ENCODE results near the gene CSAD.
"Not testable (repeated sequence)": the region's sequence is repeated elsewhere in the genome, so short reads cannot be mapped to it uniquely, and the experiment has no call there.

Gene CSAD

DNA sequence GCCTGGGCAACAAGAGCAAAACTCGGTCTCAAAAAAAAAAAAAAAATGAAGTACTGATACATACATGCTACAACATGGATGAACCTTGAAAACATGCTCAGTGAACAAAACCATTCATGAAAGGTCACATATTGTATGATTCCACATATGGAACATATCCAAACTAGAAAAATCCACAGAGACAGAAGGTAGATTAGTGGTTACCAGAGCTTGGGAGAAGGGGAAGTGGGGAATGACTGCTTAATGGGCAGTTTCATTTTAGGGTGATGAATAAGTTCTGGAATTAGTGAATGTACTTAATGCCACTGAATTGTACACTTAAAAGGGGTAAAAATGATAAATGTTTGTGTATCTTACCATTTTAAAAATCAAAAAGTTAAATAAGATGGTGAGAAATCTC, 23.6 kb upstream of the CSAD start:
- no peaks in the 10 kb centered on the region for H3K9me3 ChIP-seq (replicated peaks; ENCODE audit: insufficient read depth, low read length)
- no peaks in the 10 kb centered on the region for H3K27me3 ChIP-seq (replicated peaks; ENCODE audit: insufficient read depth, low read length)
- peak overlapping the region; percentile 99 for H3K27ac ChIP-seq (ENCODE audit: low read length)
- peaks cover 19% of the 10 kb centered on the region for H3K36me3 ChIP-seq (replicated peaks; ENCODE audit: insufficient read depth, low read length)
- peak overlapping the region; percentile 77 for H3K4me2 ChIP-seq (ENCODE audit: low read depth, low read length)
- H3K9ac ChIP-seq (ENCODE audit: low read length) = peak overlapping the region; percentile 99
- peaks cover 21% of the 10 kb centered on the region for H3K4me1 ChIP-seq (ENCODE audit: low read length)
- H3K79me2 ChIP-seq (ENCODE audit: low read length) = peaks cover 94% of the 10 kb centered on the region
- H4K20me1 ChIP-seq (ENCODE audit: insufficient read depth, low read length) = no peaks in the 10 kb centered on the region
- H3K9me2 ChIP-seq (replicated peaks; ENCODE audit: insufficient read depth, low read length) = no peaks in the 10 kb centered on the region
- peaks cover 93% of the 10 kb centered on the region for H3F3A ChIP-seq (ENCODE audit: insufficient read depth, low read length)
- peak overlapping the region; percentile 94 for H3K4me3 ChIP-seq (ENCODE audit: low read length)
- DNase-seq = peak; percentile 42
- TF ChIP-seq, protein P1, sequence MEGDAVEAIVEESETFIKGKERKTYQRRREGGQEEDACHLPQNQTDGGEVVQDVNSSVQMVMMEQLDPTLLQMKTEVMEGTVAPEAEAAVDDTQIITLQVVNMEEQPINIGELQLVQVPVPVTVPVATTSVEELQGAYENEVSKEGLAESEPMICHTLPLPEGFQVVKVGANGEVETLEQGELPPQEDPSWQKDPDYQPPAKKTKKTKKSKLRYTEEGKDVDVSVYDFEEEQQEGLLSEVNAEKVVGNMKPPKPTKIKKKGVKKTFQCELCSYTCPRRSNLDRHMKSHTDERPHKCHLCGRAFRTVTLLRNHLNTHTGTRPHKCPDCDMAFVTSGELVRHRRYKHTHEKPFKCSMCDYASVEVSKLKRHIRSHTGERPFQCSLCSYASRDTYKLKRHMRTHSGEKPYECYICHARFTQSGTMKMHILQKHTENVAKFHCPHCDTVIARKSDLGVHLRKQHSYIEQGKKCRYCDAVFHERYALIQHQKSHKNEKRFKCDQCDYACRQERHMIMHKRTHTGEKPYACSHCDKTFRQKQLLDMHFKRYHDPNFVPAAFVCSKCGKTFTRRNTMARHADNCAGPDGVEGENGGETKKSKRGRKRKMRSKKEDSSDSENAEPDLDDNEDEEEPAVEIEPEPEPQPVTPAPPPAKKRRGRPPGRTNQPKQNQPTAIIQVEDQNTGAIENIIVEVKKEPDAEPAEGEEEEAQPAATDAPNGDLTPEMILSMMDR (IDR thresholded peaks at IDR 0.05; ENCODE audit: low read length) = no peak
- TF ChIP-seq EZH2 (optimal IDR thresholded peaks at IDR 0.05; ENCODE audit: low read depth, low read length) = no peak
- no peak for TF ChIP-seq EZH2phosphoT487 (IDR thresholded peaks at IDR 0.05; ENCODE audit: low read length)
- no peak overlapping the region for H2AFZ ChIP-seq (ENCODE audit: low read length)

DNA sequence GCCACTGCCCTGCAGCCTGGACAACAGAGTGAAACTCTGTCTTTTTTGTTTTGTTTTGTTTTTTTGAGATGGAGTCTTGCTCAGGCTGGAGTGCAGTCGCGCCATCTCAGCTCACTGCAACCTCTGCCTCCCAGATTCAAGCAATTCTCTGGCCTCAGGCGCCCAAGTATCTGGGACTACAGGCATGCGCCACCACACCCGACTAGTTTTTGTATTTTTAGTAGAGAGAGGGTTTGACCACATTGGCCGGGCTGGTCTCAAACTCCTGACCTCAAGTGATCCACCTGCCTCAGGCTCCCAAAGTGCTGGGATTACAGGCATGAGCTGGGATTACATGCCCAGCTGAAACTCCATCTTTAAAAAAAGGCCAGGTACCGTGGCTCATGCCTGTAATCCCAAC, 21.6 kb upstream of the CSAD start:
- not testable (repeated sequence) for H3K9me2 ChIP-seq (replicated peaks; ENCODE audit: insufficient read depth, low read length); H2AFZ ChIP-seq (ENCODE audit: low read length); H3K9me3 ChIP-seq (replicated peaks; ENCODE audit: insufficient read depth, low read length); H3K27me3 ChIP-seq (replicated peaks; ENCODE audit: insufficient read depth, low read length); H4K20me1 ChIP-seq (ENCODE audit: insufficient read depth, low read length)
- Histone ChIP-seq H3K4me2 (ENCODE audit: low read depth, low read length) (peak overlapping the region; percentile 77), H3K9ac (ENCODE audit: low read length) (peak overlapping the region; percentile 99), H3F3A (ENCODE audit: insufficient read depth, low read length) (peaks cover 93% of the 10 kb centered on the region), H3K27ac (ENCODE audit: low read length) (peak overlapping the region; percentile 99), H3K79me2 (ENCODE audit: low read length) (peaks cover 95% of the 10 kb centered on the region), H3K36me3 (replicated peaks; ENCODE audit: insufficient read depth, low read length) (peaks cover 33% of the 10 kb centered on the region), H3K4me3 (ENCODE audit: low read length) (peak overlapping the region; percentile 94), H3K4me1 (ENCODE audit: low read length) (peaks cover 13% of the 10 kb centered on the region)
- DNase-seq = peak; percentile 43

DNA sequence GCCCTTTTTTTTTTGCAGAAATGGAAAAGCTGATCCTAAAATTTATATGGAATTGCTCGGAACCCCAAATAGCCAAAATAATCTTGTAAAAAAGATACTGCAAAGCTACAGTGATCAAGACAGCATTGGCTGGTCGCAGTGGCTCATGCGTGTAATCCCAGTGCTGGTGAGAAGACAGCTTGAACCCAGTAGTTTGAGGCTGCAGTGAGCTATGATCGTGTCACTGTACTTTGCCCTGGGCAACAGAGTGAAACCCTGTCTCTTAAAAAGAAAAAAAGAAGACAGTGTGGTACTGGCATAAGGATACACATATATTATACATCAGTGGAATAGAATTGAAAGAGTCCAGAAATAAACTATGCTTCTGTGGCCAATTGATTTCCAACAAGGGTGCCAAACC, 20.9 kb upstream of the CSAD start:
- no peaks in the 10 kb centered on the region for H3K27me3 ChIP-seq (replicated peaks; ENCODE audit: insufficient read depth, low read length)
- peak overlapping the region; percentile 99 for H3K9ac ChIP-seq (ENCODE audit: low read length)
- H3K9me3 ChIP-seq (replicated peaks; ENCODE audit: insufficient read depth, low read length) = no peaks in the 10 kb centered on the region
- H3K79me2 ChIP-seq (ENCODE audit: low read length) = peaks cover 95% of the 10 kb centered on the region
- peak; percentile 47 for DNase-seq
- peak overlapping the region; percentile 94 for H3K4me3 ChIP-seq (ENCODE audit: low read length)
- H2AFZ ChIP-seq (ENCODE audit: low read length) = no peak overlapping the region
- H3K9me2 ChIP-seq (replicated peaks; ENCODE audit: insufficient read depth, low read length) = no peaks in the 10 kb centered on the region
- peaks cover 36% of the 10 kb centered on the region for H3K36me3 ChIP-seq (replicated peaks; ENCODE audit: insufficient read depth, low read length)
- peaks cover 95% of the 10 kb centered on the region for H3F3A ChIP-seq (ENCODE audit: insufficient read depth, low read length)
- H3K4me2 ChIP-seq (ENCODE audit: low read depth, low read length) = peak overlapping the region; percentile 77
- peaks cover 8% of the 10 kb centered on the region for H4K20me1 ChIP-seq (ENCODE audit: insufficient read depth, low read length)
- TF ChIP-seq EZH2 (optimal IDR thresholded peaks at IDR 0.05; ENCODE audit: low read depth, low read length) (no peak), EZH2phosphoT487 (IDR thresholded peaks at IDR 0.05; ENCODE audit: low read length) (no peak)
- TF ChIP-seq, protein P1 (IDR thresholded peaks at IDR 0.05; ENCODE audit: low read length) = no peak
- peaks cover 20% of the 10 kb centered on the region for H3K4me1 ChIP-seq (ENCODE audit: low read length)
- peak overlapping the region; percentile 99 for H3K27ac ChIP-seq (ENCODE audit: low read length)

DNA sequence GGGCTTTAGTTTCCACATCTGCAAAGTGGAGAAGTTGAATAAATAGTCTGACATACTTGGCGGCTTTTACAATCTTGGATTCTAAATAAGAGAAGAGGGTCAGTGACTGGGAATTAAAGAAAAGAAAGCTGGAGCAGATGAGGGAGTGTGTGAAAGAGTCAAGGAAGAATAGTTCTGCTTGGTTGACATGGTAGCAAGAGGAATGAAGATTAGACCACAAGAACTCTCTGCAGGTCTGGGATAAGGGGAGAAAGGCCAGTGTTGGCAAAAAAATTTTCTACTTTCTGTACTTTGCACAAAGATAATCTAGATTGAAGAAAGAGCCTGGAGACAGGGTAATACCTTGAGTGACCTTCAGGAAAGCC, 20.4 kb upstream of the CSAD start:
- Histone ChIP-seq H3K36me3 (replicated peaks; ENCODE audit: insufficient read depth, low read length) (peaks cover 36% of the 10 kb centered on the region), H4K20me1 (ENCODE audit: insufficient read depth, low read length) (peaks cover 12% of the 10 kb centered on the region), H3K27ac (ENCODE audit: low read length) (peak overlapping the region; percentile 99), H3K4me3 (ENCODE audit: low read length) (peak overlapping the region; percentile 94), H3K79me2 (ENCODE audit: low read length) (peaks cover 95% of the 10 kb centered on the region), H3F3A (ENCODE audit: insufficient read depth, low read length) (peaks cover 95% of the 10 kb centered on the region), H3K4me2 (ENCODE audit: low read depth, low read length) (peak overlapping the region; percentile 77), H3K27me3 (replicated peaks; ENCODE audit: insufficient read depth, low read length) (no peaks in the 10 kb centered on the region), H3K9ac (ENCODE audit: low read length) (peak overlapping the region; percentile 99), H2AFZ (ENCODE audit: low read length) (no peak overlapping the region), H3K9me3 (replicated peaks; ENCODE audit: insufficient read depth, low read length) (no peaks in the 10 kb centered on the region), H3K4me1 (ENCODE audit: low read length) (peaks cover 24% of the 10 kb centered on the region), H3K9me2 (replicated peaks; ENCODE audit: insufficient read depth, low read length) (no peaks in the 10 kb centered on the region)
- no peak for TF ChIP-seq EZH2phosphoT487 (IDR thresholded peaks at IDR 0.05; ENCODE audit: low read length)
- no peak for TF ChIP-seq EZH2 (optimal IDR thresholded peaks at IDR 0.05; ENCODE audit: low read depth, low read length)
- DNase-seq = no peak

All from MM.1S (cell line).